ENCODE measurements around the gene VCAM1. TPM values are rescaled to one million over a fixed set of nuclear protein-coding genes. Genes with fewer than 3 reads are reported as not detected.
A peak's percentile ranks its signal among the peaks of the same experiment; 100 is the strongest.

The VCAM1 gene
- total RNA-seq, 1 experiment from 2014 or later: not detected

- H3K36me3 ChIP-seq (ENCODE audit: low read depth, low read length): no peaks in the 10 kb centered on the region
- POLR2A ChIA-PET (ENCODE audit: unreplicated experiment): no interaction called here
- no peak overlapping the region for H3K4me3 ChIP-seq (ENCODE audit: low read length)
- TF ChIP-seq EZH2phosphoT487 (IDR thresholded peaks at IDR 0.05; ENCODE audit: borderline replicate concordance, low read length): no peak
- TF ChIP-seq CTCF (conservative IDR thresholded peaks at IDR 0.05; ENCODE audit: low read depth, low read length): no peak
- no peaks in the 10 kb centered on the region for H3K9me3 ChIP-seq (ENCODE audit: low read length)
- CTCF ChIA-PET: no interaction called here
- DNase-seq (no peak), ATAC-seq (no peak)
- H3K27ac ChIP-seq (ENCODE audit: low read length): no peak overlapping the region
- H3K9me2 ChIP-seq (replicated peaks; ENCODE audit: low read length): no peaks in the 10 kb centered on the region
- H3K9ac ChIP-seq (ENCODE audit: low read length): no peak overlapping the region
- intact Hi-C loops (cut with micrococcal nuclease): no loop called here
- no peak overlapping the region for H3K4me2 ChIP-seq (ENCODE audit: low read length)
- no peaks in the 10 kb centered on the region for H4K20me1 ChIP-seq (ENCODE audit: low read length)
- no TSS peak for BruUV-seq (replicated peaks)
- no peaks in the 10 kb centered on the region for H3F3A ChIP-seq (ENCODE audit: low read length, unreplicated experiment)
- no peak overlapping the region for H2AFZ ChIP-seq (ENCODE audit: low read length)
- H3K27me3 ChIP-seq (ENCODE audit: low read length): no peaks in the 10 kb centered on the region
- no peaks in the 10 kb centered on the region for H3K4me1 ChIP-seq (ENCODE audit: insufficient read depth, low read length)
- no peaks in the 10 kb centered on the region for H3K79me2 ChIP-seq (ENCODE audit: low read length)
Measured at GRCh38 chr1:100782473-100783039, 63.0 kb downstream of the VCAM1 start.

- Histone ChIP-seq H4K20me1 (ENCODE audit: low read length) (no peaks in the 10 kb centered on the region), H3K4me2 (ENCODE audit: low read length) (0 out of 2 replicates have a peak overlapping the region, but pooled peaks have one; percentile 5), H3K9me3 (ENCODE audit: low read length) (no peaks in the 10 kb centered on the region), H2AFZ (ENCODE audit: low read length) (peak overlapping the region; percentile 29; the same call in 1 of the 2 replicates), H3K4me3 (ENCODE audit: low read length) (no peak overlapping the region), H3K4me1 (ENCODE audit: insufficient read depth, low read length) (no peaks in the 10 kb centered on the region), H3K9me2 (replicated peaks; ENCODE audit: low read length) (no peaks in the 10 kb centered on the region), H3K27me3 (ENCODE audit: low read length) (no peaks in the 10 kb centered on the region), H3K9ac (ENCODE audit: low read length) (no peak overlapping the region), H3K36me3 (ENCODE audit: low read depth, low read length) (no peaks in the 10 kb centered on the region), H3K27ac (ENCODE audit: low read length) (no peak overlapping the region), H3K79me2 (ENCODE audit: low read length) (no peaks in the 10 kb centered on the region), H3F3A (ENCODE audit: low read length, unreplicated experiment) (no peaks in the 10 kb centered on the region)
- ChIA-PET POLR2A (ENCODE audit: unreplicated experiment) (no interaction called here), CTCF (no interaction called here)
- intact Hi-C loops (cut with micrococcal nuclease): no loop called here
- no peak for ATAC-seq
- peak; percentile 28 for DNase-seq
- BruUV-seq (replicated peaks): no TSS peak
- no peak for TF ChIP-seq EZH2phosphoT487 (IDR thresholded peaks at IDR 0.05; ENCODE audit: borderline replicate concordance, low read length)
- TF ChIP-seq EZH2 (IDR thresholded peaks at IDR 0.05; ENCODE audit: low read length, unreplicated experiment): no peak
- no peak for TF ChIP-seq CTCF (conservative IDR thresholded peaks at IDR 0.05; ENCODE audit: low read depth, low read length)
Measured at GRCh38 chr1:100785470-100786052, 66.0 kb downstream of the VCAM1 start.

GRCh38 chr1:100786870-100787269, 67.3 kb downstream of the VCAM1 start:
- no peaks in the 10 kb centered on the region for H3K9me2 ChIP-seq (replicated peaks; ENCODE audit: low read length)
- no peaks in the 10 kb centered on the region for H3K9me3 ChIP-seq (ENCODE audit: low read length)
- H3K4me2 ChIP-seq (ENCODE audit: low read length): no peak overlapping the region
- POLR2A ChIA-PET (ENCODE audit: unreplicated experiment): no interaction called here
- no peak for TF ChIP-seq CTCF (conservative IDR thresholded peaks at IDR 0.05; ENCODE audit: low read depth, low read length)
- no peak for TF ChIP-seq EZH2phosphoT487 (IDR thresholded peaks at IDR 0.05; ENCODE audit: borderline replicate concordance, low read length)
- no peak for TF ChIP-seq EZH2 (IDR thresholded peaks at IDR 0.05; ENCODE audit: low read length, unreplicated experiment)
- H3K36me3 ChIP-seq (ENCODE audit: low read depth, low read length): no peaks in the 10 kb centered on the region
- CTCF ChIA-PET: interaction anchor here (0.6 kb wide), 1 partner anchor 569 kb away, joined by 3 read pairs; no protein-coding TSS in a partner anchor
- no peaks in the 10 kb centered on the region for H4K20me1 ChIP-seq (ENCODE audit: low read length)
- no peaks in the 10 kb centered on the region for H3K4me1 ChIP-seq (ENCODE audit: insufficient read depth, low read length)
- H3K27ac ChIP-seq (ENCODE audit: low read length): no peak overlapping the region
- no peak overlapping the region for H2AFZ ChIP-seq (ENCODE audit: low read length)
- BruUV-seq (replicated peaks): no TSS peak
- no peak for DNase-seq
- H3F3A ChIP-seq (ENCODE audit: low read length, unreplicated experiment): no peaks in the 10 kb centered on the region
- H3K27me3 ChIP-seq (ENCODE audit: low read length): no peaks in the 10 kb centered on the region
- no peak overlapping the region for H3K4me3 ChIP-seq (ENCODE audit: low read length)
- ATAC-seq: no peak
- H3K79me2 ChIP-seq (ENCODE audit: low read length): no peaks in the 10 kb centered on the region
- intact Hi-C loops (cut with micrococcal nuclease): no loop called here
- H3K9ac ChIP-seq (ENCODE audit: low read length): no peak overlapping the region
